ENCODE data around the gene KCNJ3.

The KCNJ3 gene

GRCh38 chr2:154693741-154694340 is 4.7 kb upstream of the KCNJ3 start:
- Histone ChIP-seq H3K4me3 (ENCODE audit: low read length) (no peak overlapping the region), H3K9ac (ENCODE audit: low read length) (no peak overlapping the region), H3K27me3 (ENCODE audit: control insufficient read depth, insufficient read depth, low read length) (peaks cover 34% of the 10 kb centered on the region), H3K27ac (ENCODE audit: low read length) (no peak overlapping the region), H3K4me1 (ENCODE audit: control insufficient read depth, low read depth, low read length) (no peaks in the 10 kb centered on the region), H3K36me3 (ENCODE audit: control insufficient read depth, low read depth, low read length) (no peaks in the 10 kb centered on the region), H3K9me3 (ENCODE audit: control insufficient read depth, low read depth, low read length) (no peaks in the 10 kb centered on the region)

- no peaks in the 10 kb centered on the region for H3K4me1 ChIP-seq (ENCODE audit: control insufficient read depth, low read depth, low read length)
- no peaks in the 10 kb centered on the region for H3K9me3 ChIP-seq (ENCODE audit: control insufficient read depth, low read depth, low read length)
- peaks cover 44% of the 10 kb centered on the region for H3K27me3 ChIP-seq (ENCODE audit: control insufficient read depth, insufficient read depth, low read length)
- H3K27ac ChIP-seq (ENCODE audit: low read length): no peak overlapping the region
- no peaks in the 10 kb centered on the region for H3K36me3 ChIP-seq (ENCODE audit: control insufficient read depth, low read depth, low read length)
- H3K9ac ChIP-seq (ENCODE audit: low read length): no peak overlapping the region
- no peak overlapping the region for H3K4me3 ChIP-seq (ENCODE audit: low read length)
Measured at GRCh38 chr2:154694881-154695280, 3.6 kb upstream of the KCNJ3 start.

DNA sequence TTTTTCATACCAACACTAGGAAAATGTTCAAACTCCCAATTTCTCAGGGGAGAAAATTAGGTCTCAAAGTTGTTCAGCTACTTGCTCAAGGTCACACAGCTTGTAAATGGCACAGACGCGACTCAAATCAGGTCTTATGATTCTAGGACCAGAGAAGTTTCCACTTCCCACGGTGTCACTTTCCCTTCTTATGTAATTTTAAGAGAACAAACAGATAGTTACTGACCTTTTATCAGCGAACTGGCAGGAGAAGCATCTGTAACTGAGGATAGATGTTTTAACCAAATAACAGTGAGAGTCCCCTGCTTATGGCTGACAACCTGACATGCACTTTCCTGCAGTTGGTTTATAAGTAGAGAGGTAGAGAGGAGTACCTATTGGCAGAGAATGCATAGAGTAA is 2.1 kb upstream of the KCNJ3 start:
- no peak overlapping the region for H3K9ac ChIP-seq (ENCODE audit: low read length)
- H3K9me3 ChIP-seq (ENCODE audit: control insufficient read depth, low read depth, low read length): no peaks in the 10 kb centered on the region
- no peaks in the 10 kb centered on the region for H3K36me3 ChIP-seq (ENCODE audit: control insufficient read depth, low read depth, low read length)
- no peaks in the 10 kb centered on the region for H3K4me1 ChIP-seq (ENCODE audit: control insufficient read depth, low read depth, low read length)
- H3K4me3 ChIP-seq (ENCODE audit: low read length): no peak overlapping the region
- no peak overlapping the region for H3K27ac ChIP-seq (ENCODE audit: low read length)
- peaks cover 49% of the 10 kb centered on the region for H3K27me3 ChIP-seq (ENCODE audit: control insufficient read depth, insufficient read depth, low read length)

GRCh38 chr2:154696810-154697417 is 1.6 kb upstream of the KCNJ3 start:
- Histone ChIP-seq H3K36me3 (ENCODE audit: control insufficient read depth, low read depth, low read length) (no peaks in the 10 kb centered on the region), H3K27me3 (ENCODE audit: control insufficient read depth, insufficient read depth, low read length) (peaks cover 49% of the 10 kb centered on the region), H3K4me3 (ENCODE audit: low read length) (peak overlapping the region; percentile 70), H3K9me3 (ENCODE audit: control insufficient read depth, low read depth, low read length) (no peaks in the 10 kb centered on the region), H3K27ac (ENCODE audit: low read length) (no peak overlapping the region), H3K9ac (ENCODE audit: low read length) (peak overlapping the region; percentile 29), H3K4me1 (ENCODE audit: control insufficient read depth, low read depth, low read length) (no peaks in the 10 kb centered on the region)

DNA sequence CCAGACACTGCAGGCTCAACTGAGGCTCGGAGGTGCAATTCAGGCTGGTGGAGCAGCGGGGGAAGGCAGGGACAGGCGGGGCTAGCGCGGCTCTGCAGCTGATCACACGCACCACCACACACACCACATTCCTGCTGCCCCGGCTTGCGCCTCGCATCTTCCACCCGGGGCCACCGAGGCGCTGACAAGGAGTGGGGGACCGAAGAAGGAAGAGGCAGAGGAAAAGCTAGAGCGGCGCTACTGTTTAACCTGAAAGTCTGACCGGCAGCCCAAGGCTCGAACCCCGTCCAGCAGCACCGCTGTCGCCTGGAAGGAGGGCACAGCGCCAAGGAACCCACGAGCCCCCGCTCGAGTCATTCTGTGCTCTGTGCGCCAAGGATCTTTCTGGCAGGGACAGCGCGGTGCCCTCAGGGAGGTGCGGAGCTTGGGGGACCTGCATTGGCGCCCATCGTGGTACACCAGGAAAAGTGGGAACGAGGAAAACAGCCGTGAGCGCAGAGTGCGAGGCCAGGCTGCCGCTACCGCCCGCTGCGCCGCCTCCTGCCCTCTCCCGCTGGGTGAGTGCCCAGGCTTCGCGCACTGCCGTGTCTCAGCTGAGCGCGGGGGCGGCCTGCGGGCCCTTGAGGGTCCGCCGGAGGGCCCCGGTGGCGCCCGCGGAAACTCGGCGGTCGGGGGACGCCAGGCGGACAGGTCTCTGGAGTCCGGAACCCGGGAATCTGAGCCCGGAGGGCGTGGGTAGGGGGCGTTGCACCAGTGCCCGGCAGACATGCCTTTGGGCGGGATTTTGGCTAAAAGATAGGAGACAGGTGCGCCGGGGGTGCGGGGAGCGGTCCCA is 860 bp upstream of the KCNJ3 start:
- H3K4me1 ChIP-seq (ENCODE audit: control insufficient read depth, low read depth, low read length): no peaks in the 10 kb centered on the region
- H3K4me3 ChIP-seq (ENCODE audit: low read length): peak overlapping the region; percentile 70
- no peaks in the 10 kb centered on the region for H3K36me3 ChIP-seq (ENCODE audit: control insufficient read depth, low read depth, low read length)
- H3K27me3 ChIP-seq (ENCODE audit: control insufficient read depth, insufficient read depth, low read length): peaks cover 49% of the 10 kb centered on the region
- no peak overlapping the region for H3K27ac ChIP-seq (ENCODE audit: low read length)
- H3K9me3 ChIP-seq (ENCODE audit: control insufficient read depth, low read depth, low read length): no peaks in the 10 kb centered on the region
- H3K9ac ChIP-seq (ENCODE audit: low read length): peak overlapping the region; percentile 29

DNA sequence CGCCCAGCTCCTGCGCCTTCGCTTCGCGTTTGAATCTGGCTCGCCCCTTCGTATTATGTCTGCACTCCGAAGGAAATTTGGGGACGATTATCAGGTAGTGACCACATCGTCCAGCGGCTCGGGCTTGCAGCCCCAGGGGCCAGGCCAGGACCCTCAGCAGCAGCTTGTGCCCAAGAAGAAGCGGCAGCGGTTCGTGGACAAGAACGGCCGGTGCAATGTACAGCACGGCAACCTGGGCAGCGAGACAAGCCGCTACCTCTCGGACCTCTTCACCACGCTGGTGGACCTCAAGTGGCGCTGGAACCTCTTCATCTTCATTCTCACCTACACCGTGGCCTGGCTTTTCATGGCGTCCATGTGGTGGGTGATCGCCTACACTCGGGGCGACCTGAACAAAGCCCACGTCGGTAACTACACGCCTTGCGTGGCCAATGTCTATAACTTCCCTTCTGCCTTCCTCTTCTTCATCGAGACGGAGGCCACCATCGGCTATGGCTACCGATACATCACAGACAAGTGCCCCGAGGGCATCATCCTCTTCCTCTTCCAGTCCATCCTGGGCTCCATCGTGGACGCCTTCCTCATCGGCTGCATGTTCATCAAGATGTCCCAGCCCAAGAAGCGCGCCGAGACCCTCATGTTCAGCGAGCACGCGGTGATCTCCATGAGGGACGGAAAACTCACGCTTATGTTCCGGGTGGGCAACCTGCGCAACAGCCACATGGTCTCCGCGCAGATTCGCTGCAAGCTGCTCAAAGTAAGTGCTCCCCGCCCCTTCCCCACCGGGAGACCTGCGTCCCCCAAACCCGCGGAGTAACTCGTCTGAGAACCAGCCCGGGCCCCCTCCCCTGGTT is 453 bp downstream of the KCNJ3 start:
- no peaks in the 10 kb centered on the region for H3K9me3 ChIP-seq (ENCODE audit: control insufficient read depth, low read depth, low read length)
- H3K4me1 ChIP-seq (ENCODE audit: control insufficient read depth, low read depth, low read length): no peaks in the 10 kb centered on the region
- peak overlapping the region; percentile 70 for H3K4me3 ChIP-seq (ENCODE audit: low read length)
- no peaks in the 10 kb centered on the region for H3K36me3 ChIP-seq (ENCODE audit: control insufficient read depth, low read depth, low read length)
- peaks cover 49% of the 10 kb centered on the region for H3K27me3 ChIP-seq (ENCODE audit: control insufficient read depth, insufficient read depth, low read length)
- H3K27ac ChIP-seq (ENCODE audit: low read length): no peak overlapping the region
- no peak overlapping the region for H3K9ac ChIP-seq (ENCODE audit: low read length)

GRCh38 chr2:154699575-154699930 is 1.1 kb downstream of the KCNJ3 start:
- no peak overlapping the region for H3K27ac ChIP-seq (ENCODE audit: low read length)
- H3K4me1 ChIP-seq (ENCODE audit: control insufficient read depth, low read depth, low read length): no peaks in the 10 kb centered on the region
- no peak overlapping the region for H3K9ac ChIP-seq (ENCODE audit: low read length)
- no peaks in the 10 kb centered on the region for H3K9me3 ChIP-seq (ENCODE audit: control insufficient read depth, low read depth, low read length)
- H3K27me3 ChIP-seq (ENCODE audit: control insufficient read depth, insufficient read depth, low read length): peaks cover 49% of the 10 kb centered on the region
- peak overlapping the region; percentile 70 for H3K4me3 ChIP-seq (ENCODE audit: low read length)
- H3K36me3 ChIP-seq (ENCODE audit: control insufficient read depth, low read depth, low read length): no peaks in the 10 kb centered on the region

DNA sequence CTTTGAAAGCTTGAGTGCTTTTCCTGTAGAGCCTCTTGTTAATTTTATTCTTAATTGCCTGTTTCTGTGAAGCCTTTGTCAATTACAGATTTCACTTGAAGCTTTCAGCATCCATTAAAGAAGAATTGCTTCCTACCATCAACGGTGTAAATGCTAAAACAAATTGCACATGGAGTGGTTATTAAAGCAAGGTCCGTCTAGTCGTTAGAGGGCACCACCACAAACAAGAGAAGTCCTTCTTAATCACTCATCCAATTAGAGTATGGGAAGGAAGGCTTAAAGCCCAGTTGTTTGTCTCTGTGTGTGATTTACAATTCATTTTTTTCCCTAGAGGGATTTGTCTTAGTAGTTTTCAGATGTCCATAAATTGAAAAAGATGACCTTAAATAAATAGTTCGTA is 1.6 kb downstream of the KCNJ3 start:
- Histone ChIP-seq H3K4me1 (ENCODE audit: control insufficient read depth, low read depth, low read length) (no peaks in the 10 kb centered on the region), H3K9me3 (ENCODE audit: control insufficient read depth, low read depth, low read length) (no peaks in the 10 kb centered on the region), H3K27me3 (ENCODE audit: control insufficient read depth, insufficient read depth, low read length) (peaks cover 49% of the 10 kb centered on the region), H3K4me3 (ENCODE audit: low read length) (no peak overlapping the region), H3K27ac (ENCODE audit: low read length) (no peak overlapping the region), H3K9ac (ENCODE audit: low read length) (no peak overlapping the region), H3K36me3 (ENCODE audit: control insufficient read depth, low read depth, low read length) (no peaks in the 10 kb centered on the region)

DNA sequence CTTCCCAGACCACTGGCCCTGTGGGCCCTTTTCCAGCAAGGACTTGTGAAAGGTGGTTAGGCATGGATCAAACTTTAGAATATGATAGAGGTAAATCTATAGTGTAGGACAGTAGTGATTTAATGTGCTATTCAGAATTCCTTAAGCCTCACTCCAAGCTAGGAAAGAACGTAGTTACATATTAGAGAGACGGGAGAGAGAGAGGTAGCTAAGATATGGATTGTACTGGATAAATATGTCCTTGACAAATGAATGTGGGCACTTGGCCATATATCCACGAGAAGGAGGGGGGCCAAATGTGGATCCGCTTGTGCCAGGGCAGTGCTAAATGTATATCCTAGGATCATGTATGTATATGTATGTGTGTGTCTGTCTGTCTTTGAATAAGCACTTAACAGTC is 6.5 kb downstream of the KCNJ3 start:
- no peaks in the 10 kb centered on the region for H3K9me3 ChIP-seq (ENCODE audit: control insufficient read depth, low read depth, low read length)
- H3K4me1 ChIP-seq (ENCODE audit: control insufficient read depth, low read depth, low read length): no peaks in the 10 kb centered on the region
- H3K27me3 ChIP-seq (ENCODE audit: control insufficient read depth, insufficient read depth, low read length): peaks cover 4% of the 10 kb centered on the region
- no peak overlapping the region for H3K4me3 ChIP-seq (ENCODE audit: low read length)
- H3K9ac ChIP-seq (ENCODE audit: low read length): no peak overlapping the region
- H3K36me3 ChIP-seq (ENCODE audit: control insufficient read depth, low read depth, low read length): no peaks in the 10 kb centered on the region
- H3K27ac ChIP-seq (ENCODE audit: low read length): no peak overlapping the region

DNA sequence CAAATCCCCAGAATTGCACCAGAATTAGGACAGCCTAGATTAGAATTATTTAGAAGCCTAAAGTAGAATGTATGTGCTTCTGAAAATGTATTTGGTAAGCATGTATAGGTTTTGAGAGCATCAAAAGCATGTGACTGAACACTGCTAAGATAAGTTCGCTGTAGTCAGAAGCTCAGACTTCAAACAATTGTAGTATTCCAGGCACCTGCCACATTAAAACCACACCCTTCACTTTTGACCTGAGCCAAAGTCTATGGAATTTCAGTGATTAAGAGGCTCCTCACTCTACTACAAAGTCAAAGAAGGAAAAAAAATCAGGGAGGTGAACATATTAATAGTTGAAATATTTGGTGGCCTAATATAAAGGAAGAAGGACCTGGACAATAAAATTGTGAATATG is 8.2 kb downstream of the KCNJ3 start:
- Histone ChIP-seq H3K27me3 (ENCODE audit: control insufficient read depth, insufficient read depth, low read length) (no peaks in the 10 kb centered on the region), H3K9ac (ENCODE audit: low read length) (no peak overlapping the region), H3K4me3 (ENCODE audit: low read length) (no peak overlapping the region), H3K27ac (ENCODE audit: low read length) (no peak overlapping the region), H3K36me3 (ENCODE audit: control insufficient read depth, low read depth, low read length) (no peaks in the 10 kb centered on the region), H3K4me1 (ENCODE audit: control insufficient read depth, low read depth, low read length) (no peaks in the 10 kb centered on the region), H3K9me3 (ENCODE audit: control insufficient read depth, low read depth, low read length) (no peaks in the 10 kb centered on the region)

DNA sequence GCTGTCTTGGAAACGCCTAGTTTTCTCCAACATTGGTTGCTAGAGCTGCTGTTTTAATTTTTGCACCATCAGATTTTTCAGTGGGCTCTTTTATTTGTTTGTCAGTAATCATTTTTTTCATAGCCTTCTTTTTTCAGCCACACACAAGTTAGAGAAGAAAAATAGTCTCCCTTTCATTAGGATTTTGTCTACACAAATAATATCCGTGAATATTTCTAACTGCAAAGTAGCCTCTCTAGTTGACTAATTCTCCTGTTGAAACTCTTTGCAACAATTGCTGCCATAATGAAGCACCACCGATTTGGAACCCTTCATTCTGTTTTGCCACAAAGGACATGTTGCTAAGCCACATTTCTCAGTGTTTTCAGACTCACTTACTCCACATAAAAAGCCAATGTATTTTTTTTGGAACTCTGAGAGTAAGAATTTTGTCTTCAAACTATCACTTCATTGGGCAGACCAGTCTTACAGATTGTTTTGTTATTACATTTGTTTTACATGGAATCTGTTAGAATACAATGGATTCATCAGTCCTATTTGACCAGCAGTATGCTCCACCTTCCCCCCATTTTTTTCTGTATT is 9.6 kb downstream of the KCNJ3 start:
- no peak overlapping the region for H3K27ac ChIP-seq (ENCODE audit: low read length)
- H3K36me3 ChIP-seq (ENCODE audit: control insufficient read depth, low read depth, low read length): no peaks in the 10 kb centered on the region
- no peak overlapping the region for H3K9ac ChIP-seq (ENCODE audit: low read length)
- H3K4me3 ChIP-seq (ENCODE audit: low read length): no peak overlapping the region
- no peaks in the 10 kb centered on the region for H3K4me1 ChIP-seq (ENCODE audit: control insufficient read depth, low read depth, low read length)
- H3K27me3 ChIP-seq (ENCODE audit: control insufficient read depth, insufficient read depth, low read length): no peaks in the 10 kb centered on the region
- H3K9me3 ChIP-seq (ENCODE audit: control insufficient read depth, low read depth, low read length): no peaks in the 10 kb centered on the region
